Measurements from ENCODE around the gene CYP26A1. TPM values are rescaled to one million over a fixed set of nuclear protein-coding genes. Genes with fewer than 3 reads are reported as not detected.

The CYP26A1 gene
- total RNA-seq, 2 experiments from 2014 or later: not detected

GRCh38 chr10:93090619-93091018 is 16.9 kb downstream of the CYP26A1 start:
- no peaks in the 10 kb centered on the region for H3K9me3 Mint-ChIP-seq
- no peak overlapping the region for H3K4me3 Mint-ChIP-seq
- no peak overlapping the region for H3K27ac Mint-ChIP-seq
- ATAC-seq (no peak), DNase-seq (no peak)
- POLR2A ChIA-PET: no interaction called here
- CTCF ChIA-PET: no interaction called here
- peaks cover 7% of the 10 kb centered on the region for H3K27me3 Mint-ChIP-seq
- H3K36me3 Mint-ChIP-seq (ENCODE audit: low read depth): no peaks in the 10 kb centered on the region
- no peaks in the 10 kb centered on the region for H3K4me1 Mint-ChIP-seq (ENCODE audit: low read depth)
- TF ChIP-seq CTCF (IDR thresholded peaks at IDR 0.05): no peak
- intact Hi-C loops (cut with micrococcal nuclease): no loop called here

- H3K9me3 Mint-ChIP-seq: no peaks in the 10 kb centered on the region
- ChIA-PET POLR2A (no interaction called here), CTCF (interaction anchor here (0.7 kb wide), 1 partner anchor 35 kb away, joined by 3 read pairs; no protein-coding TSS in a partner anchor)
Observed at GRCh38 chr10:93091960-93092359, 18.3 kb downstream of the CYP26A1 start.

GRCh38 chr10:93095225-93095624 is 21.5 kb downstream of the CYP26A1 start:
- intact Hi-C loops (cut with micrococcal nuclease): no loop called here
- no peak overlapping the region for H3K4me3 Mint-ChIP-seq
- no peaks in the 10 kb centered on the region for H3K4me1 Mint-ChIP-seq (ENCODE audit: low read depth)
- H3K27me3 Mint-ChIP-seq: no peaks in the 10 kb centered on the region
- H3K27ac Mint-ChIP-seq: no peak overlapping the region
- ChIA-PET CTCF (no interaction called here), POLR2A (no interaction called here)
- H3K36me3 Mint-ChIP-seq (ENCODE audit: low read depth): no peaks in the 10 kb centered on the region
- TF ChIP-seq CTCF (IDR thresholded peaks at IDR 0.05): no peak
- ATAC-seq: no peak
- no peaks in the 10 kb centered on the region for H3K9me3 Mint-ChIP-seq
- no peak for DNase-seq

More at GRCh38 chr10:93091960-93092359, 18.3 kb downstream of the CYP26A1 start:
- intact Hi-C loops (cut with micrococcal nuclease): no loop called here
- DNase-seq (no peak), ATAC-seq (no peak)
- Mint-ChIP-seq H3K36me3 (ENCODE audit: low read depth) (no peaks in the 10 kb centered on the region), H3K27ac (no peak overlapping the region), H3K4me3 (no peak overlapping the region), H3K4me1 (ENCODE audit: low read depth) (no peaks in the 10 kb centered on the region), H3K27me3 (peaks cover 7% of the 10 kb centered on the region)
- TF ChIP-seq CTCF (IDR thresholded peaks at IDR 0.05): no peak

GRCh38 chr10:93096901-93097300 is 23.2 kb downstream of the CYP26A1 start:
- ATAC-seq (no peak), DNase-seq (no peak)
- Mint-ChIP-seq H3K36me3 (ENCODE audit: low read depth) (no peaks in the 10 kb centered on the region), H3K4me1 (ENCODE audit: low read depth) (no peaks in the 10 kb centered on the region), H3K9me3 (no peaks in the 10 kb centered on the region), H3K27ac (no peak overlapping the region), H3K27me3 (no peaks in the 10 kb centered on the region), H3K4me3 (no peak overlapping the region)
- CTCF ChIA-PET: no interaction called here
- POLR2A ChIA-PET: no interaction called here
- TF ChIP-seq CTCF (IDR thresholded peaks at IDR 0.05): no peak
- intact Hi-C loops (cut with micrococcal nuclease): no loop called here

GRCh38 chr10:93097386-93097785 is 23.7 kb downstream of the CYP26A1 start:
- ChIA-PET POLR2A (no interaction called here), CTCF (no interaction called here)
- no peak overlapping the region for H3K4me3 Mint-ChIP-seq
- no peaks in the 10 kb centered on the region for H3K9me3 Mint-ChIP-seq
- no peaks in the 10 kb centered on the region for H3K4me1 Mint-ChIP-seq (ENCODE audit: low read depth)
- no peaks in the 10 kb centered on the region for H3K27me3 Mint-ChIP-seq
- no peaks in the 10 kb centered on the region for H3K36me3 Mint-ChIP-seq (ENCODE audit: low read depth)
- no peak for TF ChIP-seq CTCF (IDR thresholded peaks at IDR 0.05)
- no peak for DNase-seq
- no peak overlapping the region for H3K27ac Mint-ChIP-seq
- no peak for ATAC-seq
- intact Hi-C loops (cut with micrococcal nuclease): no loop called here
